Measurements from ENCODE around the gene TAF4.

TAF4 gene

GRCh38 chr20:61927826-61928541 lies 137.7 kb downstream of the TAF4 start:
- H3K36me3 ChIP-seq (ENCODE audit: insufficient read depth, insufficient read length, low read length), result no peaks in the 10 kb centered on the region
- peaks cover 2% of the 10 kb centered on the region for H3K4me1 ChIP-seq (ENCODE audit: insufficient read depth, insufficient read length)
- no peaks in the 10 kb centered on the region for H3K27me3 ChIP-seq (ENCODE audit: insufficient read depth, insufficient read length)
- no peak overlapping the region for H3K4me3 ChIP-seq (ENCODE audit: insufficient read length, low read depth)
- H3K9me3 ChIP-seq (ENCODE audit: insufficient read depth, low read length), result no peaks in the 10 kb centered on the region
- no peak overlapping the region for H3K9ac ChIP-seq (ENCODE audit: insufficient read length, low read depth)
- no peak for TF ChIP-seq ZNF274 (IDR thresholded peaks at IDR 0.05; ENCODE audit: low read depth, low read length)
- no peak for TF ChIP-seq YY1 (IDR thresholded peaks at IDR 0.05; ENCODE audit: insufficient read depth, insufficient read length)
- DNase-seq (ENCODE audit: low read depth, low spot score), result no peak

GRCh38 chr20:61927193-61927825 lies 138.4 kb downstream of the TAF4 start:
- no peak for DNase-seq (ENCODE audit: low read depth, low spot score)

GRCh38 chr20:61926796-61927192 lies 138.9 kb downstream of the TAF4 start:
- Histone ChIP-seq H3K9me3 (ENCODE audit: insufficient read depth, low read length) (no peaks in the 10 kb centered on the region), H3K4me1 (ENCODE audit: insufficient read depth, insufficient read length) (peaks cover 1% of the 10 kb centered on the region), H3K36me3 (ENCODE audit: insufficient read depth, insufficient read length, low read length) (no peaks in the 10 kb centered on the region), H3K9ac (ENCODE audit: insufficient read length, low read depth) (no peak overlapping the region), H3K4me3 (ENCODE audit: insufficient read length, low read depth) (no peak overlapping the region), H3K27me3 (ENCODE audit: insufficient read depth, insufficient read length) (no peaks in the 10 kb centered on the region)
- DNase-seq (ENCODE audit: low read depth, low spot score), result no peak
- TF ChIP-seq SUZ12 (IDR thresholded peaks at IDR 0.05; ENCODE audit: extremely low read depth, insufficient read depth, insufficient read length) (no peak), YY1 (IDR thresholded peaks at IDR 0.05; ENCODE audit: insufficient read depth, insufficient read length) (no peak), ZNF274 (IDR thresholded peaks at IDR 0.05; ENCODE audit: low read depth, low read length) (no peak)

More at GRCh38 chr20:61927193-61927825, 138.4 kb downstream of the TAF4 start:
- Histone ChIP-seq H3K4me1 (ENCODE audit: insufficient read depth, insufficient read length) (peaks cover 1% of the 10 kb centered on the region), H3K27me3 (ENCODE audit: insufficient read depth, insufficient read length) (no peaks in the 10 kb centered on the region), H3K36me3 (ENCODE audit: insufficient read depth, insufficient read length, low read length) (no peaks in the 10 kb centered on the region), H3K4me3 (ENCODE audit: insufficient read length, low read depth) (no peak overlapping the region), H3K9me3 (ENCODE audit: insufficient read depth, low read length) (no peaks in the 10 kb centered on the region), H3K9ac (ENCODE audit: insufficient read length, low read depth) (no peak overlapping the region)
- TF ChIP-seq YY1 (IDR thresholded peaks at IDR 0.05; ENCODE audit: insufficient read depth, insufficient read length), result no peak
- no peak for TF ChIP-seq ZNF274 (IDR thresholded peaks at IDR 0.05; ENCODE audit: low read depth, low read length)
- TF ChIP-seq SUZ12 (IDR thresholded peaks at IDR 0.05; ENCODE audit: extremely low read depth, insufficient read depth, insufficient read length), result no peak

GRCh38 chr20:61926253-61926613 lies 139.4 kb downstream of the TAF4 start:
- TF ChIP-seq SUZ12 (IDR thresholded peaks at IDR 0.05; ENCODE audit: extremely low read depth, insufficient read depth, insufficient read length), result no peak
- no peak for TF ChIP-seq ZNF274 (IDR thresholded peaks at IDR 0.05; ENCODE audit: low read depth, low read length)
- TF ChIP-seq YY1 (IDR thresholded peaks at IDR 0.05; ENCODE audit: insufficient read depth, insufficient read length), result no peak

GRCh38 chr20:61925555-61926252 lies 140.0 kb downstream of the TAF4 start:
- no peaks in the 10 kb centered on the region for H3K36me3 ChIP-seq (ENCODE audit: insufficient read depth, insufficient read length, low read length)
- no peak overlapping the region for H3K9ac ChIP-seq (ENCODE audit: insufficient read length, low read depth)
- no peak for DNase-seq (ENCODE audit: low read depth, low spot score)

More at GRCh38 chr20:61926253-61926613, 139.4 kb downstream of the TAF4 start:
- H3K9ac ChIP-seq (ENCODE audit: insufficient read length, low read depth), result no peak overlapping the region
- no peaks in the 10 kb centered on the region for H3K36me3 ChIP-seq (ENCODE audit: insufficient read depth, insufficient read length, low read length)
- no peaks in the 10 kb centered on the region for H3K9me3 ChIP-seq (ENCODE audit: insufficient read depth, low read length)
- DNase-seq (ENCODE audit: low read depth, low spot score), result no peak
- H3K4me3 ChIP-seq (ENCODE audit: insufficient read length, low read depth), result no peak overlapping the region
- H3K27me3 ChIP-seq (ENCODE audit: insufficient read depth, insufficient read length), result no peaks in the 10 kb centered on the region
- peaks cover 1% of the 10 kb centered on the region for H3K4me1 ChIP-seq (ENCODE audit: insufficient read depth, insufficient read length)

GRCh38 chr20:61924858-61925554 lies 140.7 kb downstream of the TAF4 start:
- Histone ChIP-seq H3K9ac (ENCODE audit: insufficient read length, low read depth) (no peak overlapping the region), H3K4me3 (ENCODE audit: insufficient read length, low read depth) (no peak overlapping the region), H3K36me3 (ENCODE audit: insufficient read depth, insufficient read length, low read length) (no peaks in the 10 kb centered on the region), H3K9me3 (ENCODE audit: insufficient read depth, low read length) (peaks cover 7% of the 10 kb centered on the region; the same call in 1 of the 2 replicates), H3K4me1 (ENCODE audit: insufficient read depth, insufficient read length) (peaks cover 1% of the 10 kb centered on the region), H3K27me3 (ENCODE audit: insufficient read depth, insufficient read length) (no peaks in the 10 kb centered on the region)
- DNase-seq (ENCODE audit: low read depth, low spot score), result no peak
- TF ChIP-seq SUZ12 (IDR thresholded peaks at IDR 0.05; ENCODE audit: extremely low read depth, insufficient read depth, insufficient read length), result no peak
- no peak for TF ChIP-seq ZNF274 (IDR thresholded peaks at IDR 0.05; ENCODE audit: low read depth, low read length)
- TF ChIP-seq YY1 (IDR thresholded peaks at IDR 0.05; ENCODE audit: insufficient read depth, insufficient read length), result no peak

More at GRCh38 chr20:61925555-61926252, 140.0 kb downstream of the TAF4 start:
- Histone ChIP-seq H3K9me3 (ENCODE audit: insufficient read depth, low read length) (0 out of 2 replicates have a peak, but pooled peaks cover under 1% of the 10 kb centered on the region), H3K27me3 (ENCODE audit: insufficient read depth, insufficient read length) (no peaks in the 10 kb centered on the region), H3K4me3 (ENCODE audit: insufficient read length, low read depth) (no peak overlapping the region), H3K4me1 (ENCODE audit: insufficient read depth, insufficient read length) (peaks cover 1% of the 10 kb centered on the region)
- TF ChIP-seq SUZ12 (IDR thresholded peaks at IDR 0.05; ENCODE audit: extremely low read depth, insufficient read depth, insufficient read length), result no peak
- no peak for TF ChIP-seq YY1 (IDR thresholded peaks at IDR 0.05; ENCODE audit: insufficient read depth, insufficient read length)
- no peak for TF ChIP-seq ZNF274 (IDR thresholded peaks at IDR 0.05; ENCODE audit: low read depth, low read length)

Measured in NT2/D1 (cell line).